GM12864 (cell line): Measurements from ENCODE around the gene MSI2.

Experiments
- DNase-seq: peaks from one replicate; pipeline ENCODE4 v3.0.0-alpha.2; 2011; ENCODE audit warnings: low read depth
- H3K4me3 ChIP-seq: 2 replicates; pipeline ENCODE4 v1.5.1; 2011; ENCODE audit warnings: mild to moderate bottlenecking, low read depth, low read length, control low read depth
- CTCF ChIP-seq: IDR thresholded peaks from 2 replicates; pipeline ENCODE4 v1.5.1; 2011; ENCODE audit warnings: low read depth, mild to moderate bottlenecking, moderate library complexity, low read length, control low read depth, inconsistent platforms; ENCODE audit errors: missing control alignments

The MSI2 gene

GRCh38 chr17:57517632-57518456 lies 261.5 kb downstream of the MSI2 start:
- no peak for DNase-seq
- no peak for TF ChIP-seq CTCF
- no peak overlapping the region for H3K4me3 ChIP-seq

GRCh38 chr17:57518587-57519581 lies 262.6 kb downstream of the MSI2 start:
- DNase-seq = no peak
- TF ChIP-seq CTCF = no peak
- H3K4me3 ChIP-seq = no peak overlapping the region

- H3K4me3 ChIP-seq = no peak overlapping the region
- no peak for TF ChIP-seq CTCF
Observed at GRCh38 chr17:57519800-57520199, 263.5 kb downstream of the MSI2 start.

GRCh38 chr17:57521606-57522005 lies 265.3 kb downstream of the MSI2 start:
- no peak for DNase-seq
- no peak for TF ChIP-seq CTCF

More at GRCh38 chr17:57519800-57520199, 263.5 kb downstream of the MSI2 start:
- no peak for DNase-seq

GRCh38 chr17:57522042-57523005 lies 266.0 kb downstream of the MSI2 start:
- no peak overlapping the region for H3K4me3 ChIP-seq
- no peak for DNase-seq
- no peak for TF ChIP-seq CTCF

More at GRCh38 chr17:57521606-57522005, 265.3 kb downstream of the MSI2 start:
- no peak overlapping the region for H3K4me3 ChIP-seq
